GM18508 (cell line): ENCODE measurements around the gene VWC2.
A peak's percentile ranks its signal among the peaks of the same experiment; 100 is the strongest.

ENCODE experiments used
- ATAC-seq: cut with Tn5 transposase; IDR thresholded peaks from one replicate; pipeline ENCODE4 v1.9.1; 2021; ENCODE audit warnings: moderate number of reproducible peaks; ENCODE audit not compliant: insufficient read depth, unreplicated experiment

The VWC2 gene

DNA sequence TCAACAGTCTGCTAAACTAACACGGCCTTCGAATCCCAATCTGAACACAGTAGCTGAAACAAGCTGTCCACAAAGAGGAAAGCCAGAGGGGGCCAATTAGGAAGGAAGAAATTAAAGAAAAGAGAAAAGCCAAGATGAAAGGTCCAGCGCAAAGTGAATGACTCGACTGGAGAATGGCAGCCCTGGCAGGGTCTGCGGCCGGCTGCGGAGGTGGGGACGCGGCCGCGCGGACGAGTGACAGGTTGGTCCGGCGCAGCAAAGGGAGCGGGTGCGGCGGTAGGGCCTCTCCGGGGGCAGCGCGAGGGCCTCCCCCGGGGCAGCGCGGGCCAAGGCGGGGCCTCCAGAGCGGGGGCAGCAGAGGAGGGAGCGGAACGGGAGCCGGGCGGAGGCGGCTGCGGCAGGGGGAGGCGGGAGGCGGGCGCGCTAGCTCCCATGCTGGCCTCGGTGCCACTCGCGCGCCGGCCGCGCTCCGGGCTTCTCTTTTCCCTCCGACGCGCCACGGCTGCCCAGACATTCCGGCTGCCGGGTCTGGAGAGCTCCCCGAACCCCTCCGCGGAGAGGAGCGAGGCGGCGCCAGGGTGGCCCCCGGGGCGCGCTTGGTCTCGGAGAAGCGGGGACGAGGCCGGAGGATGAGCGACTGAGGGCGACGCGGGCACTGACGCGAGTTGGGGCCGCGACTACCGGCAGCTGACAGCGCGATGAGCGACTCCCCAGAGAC lies at the start of gene VWC2:
VWC2 (plus strand) TSS at position 421 of the 718 bp plus-strand sequence. CDS start 1,798 bp downstream, outside the sequence.
- ATAC-seq: no peak

DNA sequence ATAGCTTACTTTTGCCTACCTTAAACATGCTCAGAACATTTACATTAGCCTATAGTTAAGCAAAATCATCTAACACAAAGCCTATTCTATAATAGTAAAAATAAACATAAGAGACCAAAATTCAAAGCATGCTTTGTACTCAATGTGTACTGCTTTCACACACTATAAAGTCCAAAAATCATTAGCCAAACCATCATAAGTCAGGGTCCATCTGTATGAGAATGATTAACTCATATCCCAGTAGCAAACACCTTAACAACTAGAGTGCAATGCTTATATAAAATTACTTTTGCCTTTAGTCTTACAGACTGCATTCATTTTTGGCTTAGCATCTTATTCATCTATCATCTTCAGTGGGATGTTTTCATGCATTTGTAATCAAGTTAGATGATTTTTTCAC lies 49.4 kb upstream of the VWC2 start:
- ATAC-seq: no peak

DNA sequence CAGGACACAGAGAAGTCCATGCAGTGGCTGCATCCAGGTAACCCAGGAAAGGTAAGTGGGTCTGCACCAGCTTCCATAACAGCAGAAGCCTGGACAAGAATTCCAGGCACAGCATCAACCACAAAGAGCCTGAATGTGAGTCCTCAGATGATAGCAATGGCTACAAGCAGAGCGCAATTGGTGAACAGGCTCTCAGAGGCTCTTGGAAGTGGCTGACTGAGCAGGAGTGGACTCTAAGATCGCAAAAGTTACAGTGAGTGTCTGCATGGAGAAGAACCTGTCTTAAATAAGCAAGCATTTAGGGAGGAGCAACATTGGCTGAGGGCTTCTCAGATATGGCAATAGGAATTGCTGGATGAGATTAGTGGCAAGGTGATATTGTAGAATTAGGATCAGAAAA lies 41.6 kb upstream of the VWC2 start:
- ATAC-seq: no peak

DNA sequence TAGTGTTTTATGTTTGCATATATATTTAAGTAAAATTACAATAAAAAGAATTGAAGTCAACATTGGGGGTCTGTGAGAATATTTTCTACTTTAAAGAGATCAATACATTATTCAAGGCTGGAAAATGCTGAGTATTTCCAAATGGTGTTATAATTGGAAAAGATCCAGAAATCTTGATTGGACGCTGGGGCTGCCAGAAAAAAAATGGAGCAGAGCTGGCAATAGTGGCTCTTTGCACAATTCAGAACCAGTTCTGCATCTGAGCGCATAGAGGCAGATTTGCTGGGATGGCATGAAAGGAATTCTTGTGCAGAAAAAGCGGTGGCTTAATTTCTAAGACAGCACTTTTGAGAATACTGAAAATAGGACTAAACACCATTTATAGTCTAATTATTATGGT lies 10.8 kb upstream of the VWC2 start:
- ATAC-seq: no peak

DNA sequence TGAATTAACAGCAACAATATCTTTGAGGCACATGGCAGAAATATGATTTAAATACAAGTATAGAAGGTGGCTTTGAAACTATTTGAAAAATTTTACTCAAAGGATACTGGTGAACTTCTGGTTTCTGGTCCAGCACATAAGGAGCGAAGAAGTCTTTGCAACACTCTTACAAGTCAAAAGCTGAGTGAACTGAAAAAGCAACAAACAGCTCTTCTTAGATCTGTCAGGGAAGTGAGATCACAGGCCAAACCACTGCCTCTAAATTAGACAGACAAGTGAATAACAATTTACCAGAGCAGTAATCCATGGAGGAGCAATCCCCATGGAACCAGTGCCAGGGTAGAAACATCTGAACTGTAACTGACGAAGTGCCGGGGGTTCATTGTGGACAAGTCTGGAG lies 9.6 kb upstream of the VWC2 start:
- ATAC-seq: no peak

DNA sequence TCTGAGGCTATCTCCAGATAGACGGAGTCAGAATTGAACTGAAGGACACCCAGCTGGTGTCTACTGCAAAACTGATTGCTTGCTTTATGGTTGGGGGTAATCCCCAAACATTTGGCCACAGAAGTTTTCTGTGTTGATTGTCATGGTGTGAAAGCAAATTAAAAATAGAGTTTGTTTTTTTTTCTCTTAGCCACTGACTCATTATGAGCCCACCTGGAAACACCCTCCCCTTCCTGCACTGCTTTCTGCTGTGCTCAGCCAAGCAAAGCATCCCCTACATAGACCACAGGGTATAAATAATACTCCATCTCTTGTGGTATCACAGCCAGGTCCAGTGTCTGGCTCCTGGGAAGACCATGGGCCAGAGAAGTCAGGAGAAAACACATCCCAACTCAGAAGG lies 6.5 kb upstream of the VWC2 start:
- ATAC-seq: peak; percentile 95

DNA sequence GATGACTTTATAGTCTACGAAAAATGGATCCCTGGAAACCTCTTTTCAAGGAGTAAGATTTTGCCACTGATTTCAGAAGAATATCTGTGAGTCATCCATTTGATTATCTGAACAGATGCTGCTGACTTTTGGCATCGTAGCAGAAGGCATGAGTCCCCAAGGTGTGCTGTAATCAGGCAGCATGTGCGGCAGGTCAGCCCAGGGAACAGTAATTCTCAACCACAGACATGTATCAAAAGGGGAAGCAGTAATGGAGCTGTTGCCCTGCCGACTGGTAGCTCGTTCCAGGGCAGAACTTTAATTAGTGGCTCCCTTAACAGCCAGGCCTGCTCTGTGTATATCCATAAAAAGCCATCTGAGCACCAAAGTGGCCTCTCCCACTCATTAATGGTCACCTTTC lies 5.7 kb upstream of the VWC2 start:
- no peak for ATAC-seq

DNA sequence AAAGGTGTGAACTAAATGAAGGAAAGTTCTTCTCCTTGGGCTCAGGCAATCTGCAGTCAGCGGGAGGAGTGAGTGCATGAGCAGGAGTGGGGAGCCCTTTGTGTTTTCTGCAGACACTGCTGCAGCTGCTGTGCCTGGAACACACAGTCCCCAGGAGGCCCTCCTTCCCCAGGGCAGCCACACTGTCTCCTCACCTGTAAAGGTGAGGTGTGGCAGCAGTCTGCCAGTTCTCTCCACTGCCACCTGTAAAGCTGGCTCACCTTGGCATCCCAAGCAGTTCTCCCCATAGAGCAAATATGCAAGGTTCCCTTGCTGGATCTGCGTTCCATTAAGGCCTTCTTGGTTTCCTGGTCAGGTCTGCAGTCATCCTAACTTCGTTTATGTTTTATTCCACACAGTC lies 5.2 kb upstream of the VWC2 start:
- ATAC-seq: no peak

DNA sequence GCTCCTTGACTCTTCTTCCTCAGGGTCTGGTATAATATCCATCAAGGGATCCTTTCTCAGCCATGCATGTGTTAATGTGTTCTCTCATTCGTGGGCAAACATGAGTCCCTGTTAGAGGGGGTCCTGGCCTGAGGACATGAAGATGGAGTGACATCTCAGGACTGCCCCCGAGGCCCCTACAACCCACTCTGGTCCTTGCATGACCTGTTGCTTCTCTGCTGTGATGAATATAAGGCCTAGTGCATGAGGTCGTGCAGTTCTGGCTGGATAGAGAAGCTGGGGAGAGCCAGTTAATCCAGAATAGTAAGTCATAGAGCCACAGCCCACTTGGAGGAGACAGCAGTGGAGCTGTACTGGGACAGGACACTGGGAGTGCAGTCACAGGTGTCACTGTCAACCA lies 4.6 kb upstream of the VWC2 start:
- no peak for ATAC-seq

DNA sequence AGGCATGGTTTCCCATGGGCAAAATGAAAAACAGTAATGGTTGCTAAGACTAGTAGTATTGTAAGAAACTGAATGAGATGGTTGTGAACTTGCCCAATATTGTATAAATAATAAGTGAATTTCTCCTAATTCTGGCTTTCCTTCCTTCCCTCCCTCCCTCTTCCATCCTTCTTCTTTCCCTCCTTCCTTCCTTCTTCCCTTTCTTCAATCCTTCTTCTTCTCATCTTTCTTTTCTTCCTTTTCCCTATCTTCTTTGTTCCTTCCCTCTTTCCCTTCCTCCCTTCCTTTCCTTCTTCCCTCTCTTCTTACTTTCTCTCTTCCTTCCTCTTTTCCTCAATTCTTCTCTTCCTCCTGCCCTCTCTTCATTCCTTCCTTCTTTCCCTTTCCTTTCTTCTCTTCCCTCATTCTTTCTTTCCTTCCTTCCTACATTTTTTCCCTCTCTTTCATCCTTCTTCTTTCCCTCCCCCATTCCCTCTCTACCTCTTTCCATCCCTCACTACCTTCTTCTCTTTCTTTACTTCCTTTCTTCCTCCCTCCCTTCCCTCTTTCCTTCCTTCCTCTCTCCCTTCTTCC lies 4.1 kb upstream of the VWC2 start:
- ATAC-seq: no peak

DNA sequence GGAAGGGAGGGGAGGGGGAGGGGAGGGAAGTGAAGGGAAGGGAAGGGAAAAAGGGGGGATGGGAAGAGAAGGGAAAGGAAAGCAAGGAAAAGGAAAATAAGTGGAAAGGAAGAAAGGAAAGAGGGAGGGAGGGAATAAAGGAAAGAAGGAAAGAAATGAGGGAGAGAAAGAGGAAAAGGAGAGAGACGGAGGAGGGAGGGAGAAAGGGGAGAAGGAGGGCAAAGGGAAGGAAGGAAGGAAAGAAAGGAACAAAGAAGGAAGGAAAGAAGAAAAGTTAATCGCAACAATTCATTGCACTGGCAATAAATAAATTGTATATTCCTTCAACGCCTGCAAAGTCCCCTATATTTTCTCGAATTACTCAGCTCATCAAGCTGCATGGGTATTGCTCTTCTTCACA lies 2.6 kb upstream of the VWC2 start:
- no peak for ATAC-seq

DNA sequence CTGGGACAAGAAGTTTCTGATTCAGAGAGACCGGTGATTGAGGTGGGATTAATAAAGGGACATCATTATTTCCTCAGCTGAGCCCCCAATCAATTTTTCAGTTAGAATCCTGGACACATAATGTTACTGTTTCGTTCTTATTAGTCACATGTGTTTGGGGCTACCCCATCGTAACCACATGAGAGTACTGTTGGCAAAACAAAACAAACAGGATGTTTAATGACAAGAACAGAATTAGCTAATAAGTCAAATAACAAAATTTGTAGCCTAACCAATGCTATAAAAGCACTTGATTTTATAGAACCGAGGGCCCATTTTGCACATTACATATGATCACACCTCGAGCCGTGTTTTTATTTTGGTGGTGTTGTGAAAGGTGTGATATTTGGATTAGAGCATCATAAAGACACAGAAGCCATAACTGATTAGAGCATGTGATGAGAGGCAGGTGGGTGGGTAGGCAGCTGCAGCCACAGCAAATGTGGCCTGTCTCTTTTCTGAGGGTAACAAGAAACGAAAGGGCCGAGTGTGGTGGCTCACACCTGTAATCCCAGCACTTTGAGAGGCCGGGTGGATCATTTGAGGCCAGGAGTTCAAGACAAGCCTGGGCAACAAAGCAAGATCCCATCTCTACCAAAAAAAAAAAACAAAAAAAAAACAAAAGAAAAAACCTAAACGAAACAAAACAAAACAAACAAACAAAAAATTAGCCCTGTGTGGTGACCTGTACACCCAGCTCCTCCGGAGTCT lies 1.8 kb upstream of the VWC2 start:
- no peak for ATAC-seq

DNA sequence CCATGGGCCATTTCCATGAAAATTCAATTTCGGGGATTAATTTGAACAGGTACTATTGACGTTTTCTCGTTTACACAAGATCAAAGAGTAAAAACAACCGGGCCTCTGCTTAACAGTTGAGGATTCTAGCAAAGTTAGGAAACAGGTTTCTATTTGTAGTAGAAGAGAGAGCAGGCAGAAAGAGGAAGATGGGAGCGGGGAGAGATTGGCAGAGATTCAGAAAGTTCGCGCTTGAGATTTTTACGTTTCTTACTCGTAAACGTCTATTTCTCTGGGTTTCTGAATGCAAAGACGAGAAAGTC lies 571 bp upstream of the VWC2 start:
- ATAC-seq: no peak

DNA sequence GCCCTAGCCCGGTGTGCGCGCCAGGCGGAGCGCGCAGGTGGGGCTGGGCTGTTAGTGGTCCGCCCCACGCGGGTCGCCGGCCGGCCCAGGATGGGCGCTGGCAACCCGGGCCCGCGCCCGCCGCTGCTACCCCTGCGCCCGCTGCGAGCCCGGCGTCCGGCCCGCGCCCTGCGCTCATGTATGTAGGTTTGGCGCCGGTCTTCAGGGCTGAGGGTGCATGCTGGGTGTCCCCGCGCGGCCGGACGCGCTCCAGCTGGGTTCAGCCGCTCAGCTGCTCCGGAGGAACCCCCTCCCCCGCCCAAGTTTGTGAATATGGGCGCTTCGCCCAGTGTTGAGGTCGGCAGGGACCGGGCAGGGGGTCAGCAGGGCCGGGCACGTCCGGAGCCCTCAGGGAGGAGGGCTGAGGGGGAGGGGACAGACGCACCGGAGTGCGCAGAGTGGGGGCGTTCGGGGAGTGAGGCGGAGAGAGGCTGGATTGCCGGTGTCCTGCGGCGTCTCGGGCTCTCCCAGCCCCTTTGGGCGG lies 559 bp downstream of the VWC2 start:
- ATAC-seq: no peak

DNA sequence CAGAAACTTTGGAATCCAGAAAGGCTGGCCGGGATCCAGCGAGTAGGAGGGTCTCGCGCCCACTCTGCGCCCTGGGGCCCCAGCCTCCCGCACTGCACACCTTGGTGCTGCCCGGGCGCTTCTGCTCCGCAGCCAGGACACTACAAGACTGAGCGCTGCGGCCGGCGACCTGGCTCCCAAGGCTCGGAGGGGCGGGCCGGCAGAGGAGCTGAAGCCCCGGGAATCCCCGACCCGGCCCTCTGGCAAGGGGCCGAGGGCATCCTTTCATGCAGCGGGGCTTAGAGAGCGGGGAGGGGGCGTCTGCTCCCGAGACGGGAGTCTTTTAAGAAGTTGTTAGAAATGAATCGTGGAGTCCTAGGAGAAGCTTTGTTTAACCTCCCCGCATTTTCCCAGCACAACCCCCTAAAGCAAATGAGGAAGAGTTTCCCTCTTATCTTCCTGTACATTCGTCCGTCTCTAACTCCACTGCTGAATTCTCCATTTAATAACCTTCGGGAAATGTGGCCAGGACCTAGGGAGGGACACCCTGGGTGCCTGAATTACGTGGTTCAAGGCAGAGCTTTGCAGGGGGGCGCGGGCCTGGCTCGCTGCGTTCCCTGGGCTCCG lies 1.1 kb downstream of the VWC2 start:
- no peak for ATAC-seq

DNA sequence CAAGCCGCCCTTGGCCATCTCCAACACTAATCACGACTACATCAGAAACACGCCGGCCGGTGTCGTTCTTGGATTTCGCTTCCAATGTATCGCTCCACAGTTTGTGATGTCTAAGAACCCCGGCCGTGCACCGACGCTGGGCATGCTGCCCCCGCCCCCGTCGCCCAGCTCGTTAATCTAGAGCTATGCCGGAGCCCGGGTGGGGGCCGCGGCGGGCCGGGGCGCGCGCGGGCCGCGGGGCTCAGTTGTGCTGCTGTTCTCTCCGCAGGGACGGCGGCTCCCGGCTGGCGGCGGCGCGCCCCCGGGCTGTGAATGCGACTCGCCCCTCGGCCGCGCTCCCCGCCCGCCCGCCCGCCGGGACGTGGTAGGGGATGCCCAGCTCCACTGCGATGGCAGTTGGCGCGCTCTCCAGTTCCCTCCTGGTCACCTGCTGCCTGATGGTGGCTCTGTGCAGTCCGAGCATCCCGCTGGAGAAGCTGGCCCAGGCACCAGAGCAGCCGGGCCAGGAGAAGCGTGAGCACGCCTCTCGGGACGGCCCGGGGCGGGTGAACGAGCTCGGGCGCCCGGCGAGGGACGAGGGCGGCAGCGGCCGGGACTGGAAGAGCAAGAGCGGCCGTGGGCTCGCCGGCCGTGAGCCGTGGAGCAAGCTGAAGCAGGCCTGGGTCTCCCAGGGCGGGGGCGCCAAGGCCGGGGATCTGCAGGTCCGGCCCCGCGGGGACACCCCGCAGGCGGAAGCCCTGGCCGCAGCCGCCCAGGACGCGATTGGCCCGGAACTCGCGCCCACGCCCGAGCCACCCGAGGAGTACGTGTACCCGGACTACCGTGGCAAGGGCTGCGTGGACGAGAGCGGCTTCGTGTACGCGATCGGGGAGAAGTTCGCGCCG lies 1.9 kb downstream of the VWC2 start:
- no peak for ATAC-seq

DNA sequence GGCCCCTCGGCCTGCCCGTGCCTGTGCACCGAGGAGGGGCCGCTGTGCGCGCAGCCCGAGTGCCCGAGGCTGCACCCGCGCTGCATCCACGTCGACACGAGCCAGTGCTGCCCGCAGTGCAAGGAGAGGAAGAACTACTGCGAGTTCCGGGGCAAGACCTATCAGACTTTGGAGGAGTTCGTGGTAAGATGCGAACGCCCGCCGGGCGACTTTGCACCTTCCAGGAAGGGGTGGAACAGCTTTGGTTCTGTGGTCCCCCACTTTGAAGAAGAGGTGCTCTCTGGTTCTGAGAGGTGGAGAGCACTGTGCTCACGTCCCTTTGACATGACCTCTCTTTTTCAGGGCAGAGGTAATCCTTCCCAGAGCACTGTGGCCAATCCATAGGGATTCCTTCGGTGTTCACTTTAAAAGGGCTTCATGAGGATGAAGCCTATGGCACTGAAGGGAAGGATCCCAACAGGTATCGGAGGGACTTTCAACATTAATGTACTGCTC lies 2.6 kb downstream of the VWC2 start:
- ATAC-seq: no peak

DNA sequence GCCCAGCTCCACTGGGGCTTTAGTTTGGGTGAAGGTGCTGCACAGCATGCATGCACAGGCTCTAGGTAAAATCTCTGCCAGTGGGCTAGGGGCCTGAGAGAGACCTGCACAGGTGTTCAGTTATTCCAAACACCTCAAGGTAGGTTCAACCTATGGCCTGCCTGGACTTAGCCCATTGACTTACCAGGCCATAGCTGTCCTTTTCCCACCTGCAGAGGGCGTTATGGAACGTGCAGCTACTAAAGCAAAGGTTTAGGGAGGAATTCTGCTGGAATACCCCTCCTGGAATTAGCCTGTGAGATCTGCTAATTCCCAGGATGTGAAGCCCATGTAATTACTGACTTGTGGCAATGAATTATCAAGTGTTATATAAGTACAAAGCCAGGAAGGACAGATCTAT lies 3.6 kb downstream of the VWC2 start:
- no peak for ATAC-seq

DNA sequence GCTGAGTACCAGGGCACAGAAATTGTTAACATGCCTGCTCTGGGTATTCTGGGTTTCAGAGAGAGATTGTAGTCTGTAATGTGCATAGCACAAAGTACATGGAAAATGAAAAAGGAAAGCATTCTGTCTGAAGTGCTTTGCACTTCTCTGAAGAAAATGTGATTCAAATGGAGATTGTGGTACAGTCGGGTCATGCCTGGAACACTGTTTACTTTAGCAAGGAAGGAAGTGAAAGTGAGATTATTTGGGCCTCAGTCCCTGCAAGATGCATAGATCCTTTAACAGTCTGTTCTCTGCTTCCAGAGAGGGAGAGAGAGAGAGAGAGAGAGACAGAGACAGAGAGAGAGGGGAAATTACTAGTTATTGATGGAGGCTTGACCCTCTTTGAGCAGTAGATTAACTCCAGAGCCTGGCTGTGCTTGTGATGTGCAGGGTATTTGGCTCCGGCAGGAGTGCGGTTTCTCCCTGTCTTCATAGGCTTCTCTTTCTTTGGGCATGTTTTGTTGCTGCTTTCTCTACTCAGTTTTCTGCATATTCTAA lies 5.4 kb downstream of the VWC2 start:
- ATAC-seq: no peak

DNA sequence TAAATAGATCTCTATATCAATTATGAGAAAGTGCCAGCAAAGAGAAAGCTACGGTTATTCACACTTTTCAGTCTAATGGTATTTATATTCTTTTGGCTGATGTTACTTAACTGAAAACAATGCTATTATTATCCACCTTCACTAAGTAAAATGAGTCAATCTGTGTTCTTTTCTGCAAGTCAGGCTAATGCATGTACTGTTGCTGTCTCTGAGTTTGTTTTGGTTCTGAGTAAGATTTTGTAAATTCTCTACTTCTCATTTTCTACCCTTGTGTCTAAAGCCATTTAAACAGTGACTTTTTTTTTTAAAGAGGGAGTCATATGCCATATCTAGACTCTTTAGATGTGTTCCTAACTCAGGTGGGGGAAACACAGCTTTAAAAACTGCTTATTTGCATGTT lies 7.5 kb downstream of the VWC2 start:
- ATAC-seq: no peak
